ENCODE results near the gene USP6NL. TPM values are rescaled to one million over a fixed set of nuclear protein-coding genes. Genes with fewer than 3 reads are reported as not detected.

USP6NL gene
- total and polyA plus RNA-seq, 9 of the 15 experiments (the other 6 are each of a cell fraction or from before 2014, with no cell fraction given), result 3.2 to 26.6 (median 19.8) TPM

DNA sequence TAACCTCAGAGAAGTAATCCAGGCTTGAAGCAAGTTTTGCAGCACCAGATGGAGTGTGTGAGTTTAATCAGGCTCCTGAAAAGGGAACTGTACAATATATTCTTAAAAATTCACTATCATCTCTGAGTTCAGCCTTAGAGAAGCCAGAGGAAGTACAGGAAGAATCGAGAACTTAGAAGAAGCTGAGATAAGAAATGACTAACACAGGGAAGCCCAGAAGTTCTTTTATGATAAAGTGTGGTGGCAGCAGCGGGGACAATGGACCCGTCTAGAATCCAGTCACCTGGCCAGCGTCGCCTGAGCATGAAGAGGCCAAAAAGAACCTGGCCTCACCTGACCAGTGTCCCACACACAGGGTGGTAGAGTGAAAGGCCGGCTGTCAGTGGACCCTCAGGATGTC lies 161.0 kb downstream of the USP6NL start:
- Histone ChIP-seq H4K20me1 (replicated peaks; ENCODE audit: control insufficient read depth, insufficient read depth, low read length) (no peaks in the 10 kb centered on the region), H3K27ac (ENCODE audit: extremely low read depth, low read depth, low read length) (no peak overlapping the region), H3K9me3 (replicated peaks; ENCODE audit: control insufficient read depth, insufficient read depth, low read depth, low read length) (no peaks in the 10 kb centered on the region; the same call in 1 of the 2 replicates), H2AFZ (ENCODE audit: low read depth, low read length) (no peak overlapping the region), H3K4me2 (ENCODE audit: insufficient read depth, low read length) (no peak overlapping the region; the same call in 1 of the 2 replicates), H3K36me3 (ENCODE audit: control insufficient read depth, insufficient read depth, low read length) (no peaks in the 10 kb centered on the region; the same call in 2 of the 3 replicates), H3K9ac (ENCODE audit: insufficient read depth in 1 of 2, low read depth in 2 of 2, low read length in 2 of 2) (no peak overlapping the region; a peak in 1 of 4 replicates), H3K4me3 (no peak overlapping the region), H3K9me1 (ENCODE audit: control insufficient read depth, insufficient read depth, low read length) (no peaks in the 10 kb centered on the region), H3K27me3 (ENCODE audit: control insufficient read depth in 2 of 2, insufficient read depth in 2 of 2, low read length in 2 of 2) (no peaks in the 10 kb centered on the region), H3K4me1 (replicated peaks in 1 of 2; ENCODE audit: control insufficient read depth in 2 of 2, insufficient read depth in 2 of 2, low read length in 2 of 2) (peaks cover 21 to 28% of the 10 kb centered on the region in 2 experiments), H3K79me2 (ENCODE audit: control insufficient read depth, insufficient read depth, low read length) (no peaks in the 10 kb centered on the region)
- peak in 3 of 4 experiments; percentile 28 to 74 (median 69) for DNase-seq (ENCODE audit: extremely low read depth in 1 of 4, low spot score in 3 of 4)
- WGBS (ENCODE audit: insufficient coverage, low coverage, missing lambda C conversion rate), result 2% methylated on average over 6 of the region's 6 CpGs
- FAIRE-seq, result peak; percentile 85
- peak; percentile 51 for ATAC-seq
- no TSS peak for BruUV-seq (replicated peaks)
- CTCF ChIA-PET (ENCODE audit: low intra/inter-chr PET ratio), result no interaction called here
- POLR2A ChIA-PET, result interaction anchor here (0.7 to 1.1 kb wide), 2 partner anchors 305 to 897 kb away, joined by 3 to 4 read pairs; no protein-coding TSS in a partner anchor
- in situ Hi-C loops (cut with MboI) (no loop called here), intact Hi-C loops (cut with micrococcal nuclease) (no loop called here)
- TF ChIP-seq KLF16 (IDR thresholded peaks at IDR 0.05) (no peak), HCFC1 (IDR thresholded peaks at IDR 0.05; ENCODE audit: low read depth, low read length) (no peak), ZNF324 (CRISPR knock-in tag; IDR thresholded peaks at IDR 0.05) (no peak), KLF6 (CRISPR knock-in tag; IDR thresholded peaks at IDR 0.05; ENCODE audit: borderline replicate concordance) (no peak), HDAC1 (IDR thresholded peaks at IDR 0.05) (peak in 1 of 2 experiments; percentile 44; a peak in 1 of 4 replicates), TEAD4 (IDR thresholded peaks at IDR 0.05; ENCODE audit: low read length) (peak; percentile 87), TEAD4 (CRISPR knock-in tag; IDR thresholded peaks at IDR 0.05; ENCODE audit: borderline replicate concordance) (no peak), STAT5A (IDR thresholded peaks at IDR 0.05; ENCODE audit: borderline replicate concordance, low read length) (peak; percentile 38; the same call in 1 of the 2 replicates), FOS (IDR thresholded peaks at IDR 0.05; ENCODE audit: extremely low read depth, insufficient read length) (peak; percentile 17), NFIC (IDR thresholded peaks at IDR 0.05) (peak; percentile 49), ARID1B (IDR thresholded peaks at IDR 0.05) (peak; percentile 96)
- TF ChIP-seq, protein P1, sequence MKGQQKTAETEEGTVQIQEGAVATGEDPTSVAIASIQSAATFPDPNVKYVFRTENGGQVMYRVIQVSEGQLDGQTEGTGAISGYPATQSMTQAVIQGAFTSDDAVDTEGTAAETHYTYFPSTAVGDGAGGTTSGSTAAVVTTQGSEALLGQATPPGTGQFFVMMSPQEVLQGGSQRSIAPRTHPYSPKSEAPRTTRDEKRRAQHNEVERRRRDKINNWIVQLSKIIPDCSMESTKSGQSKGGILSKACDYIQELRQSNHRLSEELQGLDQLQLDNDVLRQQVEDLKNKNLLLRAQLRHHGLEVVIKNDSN (CRISPR knock-in tag; IDR thresholded peaks at IDR 0.05), result no peak
- TF ChIP-seq, protein P2, sequence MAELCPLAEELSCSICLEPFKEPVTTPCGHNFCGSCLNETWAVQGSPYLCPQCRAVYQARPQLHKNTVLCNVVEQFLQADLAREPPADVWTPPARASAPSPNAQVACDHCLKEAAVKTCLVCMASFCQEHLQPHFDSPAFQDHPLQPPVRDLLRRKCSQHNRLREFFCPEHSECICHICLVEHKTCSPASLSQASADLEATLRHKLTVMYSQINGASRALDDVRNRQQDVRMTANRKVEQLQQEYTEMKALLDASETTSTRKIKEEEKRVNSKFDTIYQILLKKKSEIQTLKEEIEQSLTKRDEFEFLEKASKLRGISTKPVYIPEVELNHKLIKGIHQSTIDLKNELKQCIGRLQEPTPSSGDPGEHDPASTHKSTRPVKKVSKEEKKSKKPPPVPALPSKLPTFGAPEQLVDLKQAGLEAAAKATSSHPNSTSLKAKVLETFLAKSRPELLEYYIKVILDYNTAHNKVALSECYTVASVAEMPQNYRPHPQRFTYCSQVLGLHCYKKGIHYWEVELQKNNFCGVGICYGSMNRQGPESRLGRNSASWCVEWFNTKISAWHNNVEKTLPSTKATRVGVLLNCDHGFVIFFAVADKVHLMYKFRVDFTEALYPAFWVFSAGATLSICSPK (IDR thresholded peaks at IDR 0.05; ENCODE audit: borderline replicate concordance), result no peak
- TF ChIP-seq, protein P3, sequence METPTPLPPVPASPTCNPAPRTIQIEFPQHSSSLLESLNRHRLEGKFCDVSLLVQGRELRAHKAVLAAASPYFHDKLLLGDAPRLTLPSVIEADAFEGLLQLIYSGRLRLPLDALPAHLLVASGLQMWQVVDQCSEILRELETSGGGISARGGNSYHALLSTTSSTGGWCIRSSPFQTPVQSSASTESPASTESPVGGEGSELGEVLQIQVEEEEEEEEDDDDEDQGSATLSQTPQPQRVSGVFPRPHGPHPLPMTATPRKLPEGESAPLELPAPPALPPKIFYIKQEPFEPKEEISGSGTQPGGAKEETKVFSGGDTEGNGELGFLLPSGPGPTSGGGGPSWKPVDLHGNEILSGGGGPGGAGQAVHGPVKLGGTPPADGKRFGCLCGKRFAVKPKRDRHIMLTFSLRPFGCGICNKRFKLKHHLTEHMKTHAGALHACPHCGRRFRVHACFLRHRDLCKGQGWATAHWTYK (CRISPR knock-in tag; IDR thresholded peaks at IDR 0.05), result no peak
- TF ChIP-seq, protein P4, sequence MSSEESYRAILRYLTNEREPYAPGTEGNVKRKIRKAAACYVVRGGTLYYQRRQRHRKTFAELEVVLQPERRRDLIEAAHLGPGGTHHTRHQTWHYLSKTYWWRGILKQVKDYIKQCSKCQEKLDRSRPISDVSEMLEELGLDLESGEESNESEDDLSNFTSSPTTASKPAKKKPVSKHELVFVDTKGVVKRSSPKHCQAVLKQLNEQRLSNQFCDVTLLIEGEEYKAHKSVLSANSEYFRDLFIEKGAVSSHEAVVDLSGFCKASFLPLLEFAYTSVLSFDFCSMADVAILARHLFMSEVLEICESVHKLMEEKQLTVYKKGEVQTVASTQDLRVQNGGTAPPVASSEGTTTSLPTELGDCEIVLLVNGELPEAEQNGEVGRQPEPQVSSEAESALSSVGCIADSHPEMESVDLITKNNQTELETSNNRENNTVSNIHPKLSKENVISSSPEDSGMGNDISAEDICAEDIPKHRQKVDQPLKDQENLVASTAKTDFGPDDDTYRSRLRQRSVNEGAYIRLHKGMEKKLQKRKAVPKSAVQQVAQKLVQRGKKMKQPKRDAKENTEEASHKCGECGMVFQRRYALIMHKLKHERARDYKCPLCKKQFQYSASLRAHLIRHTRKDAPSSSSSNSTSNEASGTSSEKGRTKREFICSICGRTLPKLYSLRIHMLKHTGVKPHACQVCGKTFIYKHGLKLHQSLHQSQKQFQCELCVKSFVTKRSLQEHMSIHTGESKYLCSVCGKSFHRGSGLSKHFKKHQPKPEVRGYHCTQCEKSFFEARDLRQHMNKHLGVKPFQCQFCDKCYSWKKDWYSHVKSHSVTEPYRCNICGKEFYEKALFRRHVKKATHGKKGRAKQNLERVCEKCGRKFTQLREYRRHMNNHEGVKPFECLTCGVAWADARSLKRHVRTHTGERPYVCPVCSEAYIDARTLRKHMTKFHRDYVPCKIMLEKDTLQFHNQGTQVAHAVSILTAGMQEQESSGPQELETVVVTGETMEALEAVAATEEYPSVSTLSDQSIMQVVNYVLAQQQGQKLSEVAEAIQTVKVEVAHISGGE (CRISPR knock-in tag; IDR thresholded peaks at IDR 0.05), result no peak
